Measurements from ENCODE around the gene UBE2D2.

The UBE2D2 gene

DNA sequence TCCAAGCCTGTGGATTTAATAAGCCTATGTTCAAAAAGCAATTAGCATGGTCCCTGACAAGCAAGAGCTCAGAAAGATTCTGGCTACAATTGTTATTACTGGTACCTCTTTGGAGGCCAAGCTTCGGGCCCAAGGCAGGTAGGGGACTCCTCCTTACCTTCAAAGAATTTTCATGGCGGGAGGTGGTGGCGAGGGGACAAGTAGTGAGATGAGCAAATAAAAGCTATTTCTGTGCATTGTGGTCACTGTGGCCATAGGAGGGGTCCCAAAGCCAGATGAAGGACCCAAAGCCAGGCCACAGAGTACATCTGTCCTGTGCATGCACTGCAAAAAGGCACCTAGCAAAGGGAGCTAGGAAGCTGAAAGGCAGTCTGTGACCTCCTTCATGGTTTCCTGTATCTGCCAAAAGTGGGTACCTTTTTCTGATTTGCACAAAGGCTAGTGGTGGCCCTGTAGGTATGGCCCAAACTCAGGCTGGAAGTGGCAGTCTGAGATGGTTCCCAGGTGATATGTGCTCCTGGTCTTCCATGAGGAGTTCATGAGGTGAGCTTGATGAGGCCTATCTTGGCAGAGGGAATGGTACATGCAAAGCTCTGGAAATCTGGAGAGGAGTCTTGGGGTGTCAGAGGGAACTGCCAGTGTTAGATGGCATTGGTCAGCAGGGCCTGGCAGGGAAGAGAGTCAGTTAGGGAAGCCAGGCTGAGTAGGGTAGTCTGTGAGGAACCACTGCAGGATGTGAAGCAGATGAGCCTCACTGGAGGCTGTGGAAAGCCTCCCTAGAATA, 83.7 kb downstream of the UBE2D2 start:
- Histone ChIP-seq H3K36me3 (replicated peaks in 1 of 2; ENCODE audit: control insufficient read depth in 2 of 2, insufficient read depth in 2 of 2, low read length in 2 of 2) (no peaks in the 10 kb centered on the region), H2AFZ (ENCODE audit: low read length) (no peak overlapping the region), H3K4me3 (ENCODE audit: low read length in 2 of 2) (no peak overlapping the region), H3K79me1 (ENCODE audit: low read depth, low read length) (peaks cover 3% of the 10 kb centered on the region), H3K9me3 (replicated peaks in 1 of 2; ENCODE audit: control insufficient read depth in 2 of 2, insufficient read depth in 1 of 2, low read depth in 1 of 2, low read length in 2 of 2) (no peaks in the 10 kb centered on the region), H3K4ac (ENCODE audit: low read length) (no peak overlapping the region), H2BK120ac (ENCODE audit: low read depth, low read length) (no peak overlapping the region), H3K4me2 (ENCODE audit: insufficient read depth, low read length, poor library complexity, severe bottlenecking) (no peak overlapping the region), H2BK15ac (ENCODE audit: low read length) (no peak overlapping the region), H2BK5ac (ENCODE audit: low read length) (no peak overlapping the region), H3K9ac (ENCODE audit: low read depth, low read length, poor library complexity) (no peak overlapping the region), H3K18ac (ENCODE audit: low read length) (no peak overlapping the region), H3K27ac (replicated peaks; ENCODE audit: low read length) (no peak overlapping the region), H2AK5ac (ENCODE audit: low read depth, low read length) (no peak overlapping the region), H3K14ac (ENCODE audit: low read length) (no peak overlapping the region), H4K8ac (ENCODE audit: low read depth, low read length) (no peak overlapping the region), H3K27me3 (ENCODE audit: control insufficient read depth in 3 of 3, insufficient read depth in 3 of 3, low read depth in 1 of 3, low read length in 3 of 3) (peaks cover 0 to 23% (median 0%) of the 10 kb centered on the region in 3 experiments), H2BK12ac (ENCODE audit: low read length) (no peak overlapping the region), H3K4me1 (ENCODE audit: control insufficient read depth in 2 of 2, insufficient read depth in 1 of 2, low read depth in 1 of 2, low read length in 2 of 2) (peaks cover 13 to 27% of the 10 kb centered on the region in 2 donors), H4K91ac (ENCODE audit: low read depth, low read length, poor library complexity) (no peak overlapping the region), H3K23ac (ENCODE audit: low read depth, low read length, poor library complexity) (no peak overlapping the region)
- no peak for DNase-seq (ENCODE audit: low spot score)
- no CpG with 5 or more reads among the region's 3 CpGs for WGBS, 2 donors (ENCODE audit: extremely low coverage in 2 of 2, insufficient read length in 2 of 2, insufficient replicate concordance in 1 of 2)

DNA sequence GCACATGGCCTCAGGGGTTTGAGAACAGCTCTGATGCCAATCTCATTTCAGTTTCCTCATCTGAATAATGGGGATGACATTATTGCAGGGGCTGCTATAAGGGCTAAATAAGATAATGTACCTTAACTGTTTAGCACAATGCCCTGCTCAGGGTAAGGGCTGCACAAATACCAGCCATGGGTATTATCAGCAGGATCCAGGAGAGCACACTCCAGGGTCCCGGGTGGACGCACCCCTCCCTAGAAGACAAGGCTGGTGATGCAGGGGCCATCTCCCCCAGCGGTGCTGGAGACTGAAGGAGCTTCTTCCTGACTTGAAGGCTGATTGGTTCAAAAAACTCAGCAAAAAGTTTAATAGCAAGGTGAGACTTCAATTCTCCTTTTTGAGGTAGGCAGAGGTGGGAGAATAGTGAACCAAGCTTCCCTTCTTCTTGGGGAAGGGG, 84.3 kb downstream of the UBE2D2 start:
- no CpG with 5 or more reads among the region's 3 CpGs for WGBS, 2 donors (ENCODE audit: extremely low coverage in 2 of 2, insufficient read length in 2 of 2, insufficient replicate concordance in 1 of 2)

DNA sequence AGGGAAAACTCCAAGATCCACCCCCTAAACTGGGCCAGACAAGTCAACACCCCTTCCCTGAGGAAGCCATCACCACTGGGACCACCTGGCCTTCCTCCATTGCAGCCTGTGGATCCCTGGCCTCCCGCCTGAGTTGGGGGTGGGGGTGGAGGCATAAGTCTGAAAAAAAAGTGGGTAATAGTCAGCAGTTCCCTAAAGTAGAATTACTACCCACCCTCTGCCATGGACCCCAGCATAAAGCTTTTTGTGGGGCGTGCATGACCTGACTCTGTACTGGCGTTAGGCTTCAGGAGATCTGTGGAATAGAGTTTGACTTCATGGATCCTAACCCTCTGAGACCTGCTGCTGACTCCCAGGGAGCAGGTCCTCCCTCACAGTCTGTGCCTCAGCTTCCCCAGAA, 85.0 kb downstream of the UBE2D2 start:
- Histone ChIP-seq H3K27me3 (ENCODE audit: control insufficient read depth in 3 of 3, insufficient read depth in 3 of 3, low read depth in 1 of 3, low read length in 3 of 3) (peaks cover 0 to 23% (median 0%) of the 10 kb centered on the region in 3 experiments), H3K4ac (ENCODE audit: low read length) (no peak overlapping the region), H2AFZ (ENCODE audit: low read length) (no peak overlapping the region), H3K36me3 (replicated peaks in 1 of 2; ENCODE audit: control insufficient read depth in 2 of 2, insufficient read depth in 2 of 2, low read length in 2 of 2) (no peaks in the 10 kb centered on the region), H3K18ac (ENCODE audit: low read length) (no peak overlapping the region), H3K14ac (ENCODE audit: low read length) (no peak overlapping the region), H2BK15ac (ENCODE audit: low read length) (no peak overlapping the region), H3K4me1 (ENCODE audit: control insufficient read depth in 2 of 2, insufficient read depth in 1 of 2, low read depth in 1 of 2, low read length in 2 of 2) (peaks cover 15 to 30% of the 10 kb centered on the region in 2 donors), H3K23ac (ENCODE audit: low read depth, low read length, poor library complexity) (no peak overlapping the region), H3K4me3 (ENCODE audit: low read length in 2 of 2) (no peak overlapping the region), H2AK5ac (ENCODE audit: low read depth, low read length) (no peak overlapping the region), H4K91ac (ENCODE audit: low read depth, low read length, poor library complexity) (no peak overlapping the region), H2BK120ac (ENCODE audit: low read depth, low read length) (no peak overlapping the region), H2BK12ac (ENCODE audit: low read length) (no peak overlapping the region), H4K8ac (ENCODE audit: low read depth, low read length) (no peak overlapping the region), H3K9ac (ENCODE audit: low read depth, low read length, poor library complexity) (no peak overlapping the region), H2BK5ac (ENCODE audit: low read length) (no peak overlapping the region), H3K79me1 (ENCODE audit: low read depth, low read length) (peaks cover 8% of the 10 kb centered on the region), H3K9me3 (replicated peaks in 1 of 2; ENCODE audit: control insufficient read depth in 2 of 2, insufficient read depth in 1 of 2, low read depth in 1 of 2, low read length in 2 of 2) (no peaks in the 10 kb centered on the region), H3K4me2 (ENCODE audit: insufficient read depth, low read length, poor library complexity, severe bottlenecking) (no peak overlapping the region), H3K27ac (replicated peaks; ENCODE audit: low read length) (no peak overlapping the region)
- no CpG with 5 or more reads among the region's 3 CpGs for WGBS, 2 donors (ENCODE audit: extremely low coverage in 2 of 2, insufficient read length in 2 of 2, insufficient replicate concordance in 1 of 2)
- no peak for DNase-seq (ENCODE audit: low spot score)

More for the DNA sequence above, 84.3 kb downstream of the UBE2D2 start:
- Histone ChIP-seq H3K9ac (ENCODE audit: low read depth, low read length, poor library complexity) (no peak overlapping the region), H2AFZ (ENCODE audit: low read length) (no peak overlapping the region), H4K8ac (ENCODE audit: low read depth, low read length) (no peak overlapping the region), H3K9me3 (replicated peaks in 1 of 2; ENCODE audit: control insufficient read depth in 2 of 2, insufficient read depth in 1 of 2, low read depth in 1 of 2, low read length in 2 of 2) (no peaks in the 10 kb centered on the region), H3K36me3 (replicated peaks in 1 of 2; ENCODE audit: control insufficient read depth in 2 of 2, insufficient read depth in 2 of 2, low read length in 2 of 2) (no peaks in the 10 kb centered on the region), H2BK15ac (ENCODE audit: low read length) (no peak overlapping the region), H2BK120ac (ENCODE audit: low read depth, low read length) (no peak overlapping the region), H3K27me3 (ENCODE audit: control insufficient read depth in 3 of 3, insufficient read depth in 3 of 3, low read depth in 1 of 3, low read length in 3 of 3) (peaks cover 0 to 23% (median 0%) of the 10 kb centered on the region in 3 experiments), H4K91ac (ENCODE audit: low read depth, low read length, poor library complexity) (no peak overlapping the region), H3K4me1 (ENCODE audit: control insufficient read depth in 2 of 2, insufficient read depth in 1 of 2, low read depth in 1 of 2, low read length in 2 of 2) (peaks cover 12 to 27% of the 10 kb centered on the region in 2 donors), H3K4me2 (ENCODE audit: insufficient read depth, low read length, poor library complexity, severe bottlenecking) (no peak overlapping the region), H3K79me1 (ENCODE audit: low read depth, low read length) (peaks cover 8% of the 10 kb centered on the region), H3K18ac (ENCODE audit: low read length) (no peak overlapping the region), H3K4me3 (ENCODE audit: low read length in 2 of 2) (no peak overlapping the region), H3K23ac (ENCODE audit: low read depth, low read length, poor library complexity) (no peak overlapping the region), H2BK12ac (ENCODE audit: low read length) (no peak overlapping the region), H3K4ac (ENCODE audit: low read length) (no peak overlapping the region), H2BK5ac (ENCODE audit: low read length) (no peak overlapping the region), H2AK5ac (ENCODE audit: low read depth, low read length) (no peak overlapping the region), H3K27ac (replicated peaks; ENCODE audit: low read length) (no peak overlapping the region), H3K14ac (ENCODE audit: low read length) (no peak overlapping the region)
- DNase-seq (ENCODE audit: low spot score), result no peak

DNA sequence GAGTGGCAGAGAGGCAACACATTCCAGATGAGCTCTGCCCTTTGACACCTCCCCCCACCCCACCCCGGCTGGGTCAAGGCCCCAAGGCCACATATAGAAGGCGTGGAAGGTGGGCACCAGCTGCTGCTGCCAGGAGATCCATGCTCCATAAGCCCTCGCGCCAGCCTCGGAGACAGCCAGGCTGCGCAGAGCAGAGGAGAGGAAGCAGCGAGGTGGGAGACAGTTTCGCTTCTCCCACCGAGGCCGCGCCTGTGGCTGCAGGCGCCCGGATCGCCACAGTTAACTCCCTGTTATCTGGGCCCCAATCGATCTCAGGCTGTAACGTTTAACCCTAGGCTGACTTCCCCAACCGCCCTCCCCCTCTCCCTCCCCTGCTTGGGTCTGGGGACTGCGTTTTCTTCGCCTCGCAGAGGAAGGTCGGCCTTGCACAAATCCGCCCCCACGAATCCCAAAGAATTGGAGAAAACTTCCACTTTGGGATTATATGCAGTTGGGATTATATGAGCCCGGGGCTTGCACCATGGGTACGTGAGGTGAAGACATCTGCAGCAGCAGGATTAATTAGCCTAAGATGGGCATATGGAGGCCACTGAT, 85.9 kb downstream of the UBE2D2 start:
- no CpG with 5 or more reads among the region's 25 CpGs for WGBS, 2 donors (ENCODE audit: extremely low coverage in 2 of 2, insufficient read length in 2 of 2, insufficient replicate concordance in 1 of 2)
- Histone ChIP-seq H3K4me1 (ENCODE audit: control insufficient read depth in 2 of 2, insufficient read depth in 1 of 2, low read depth in 1 of 2, low read length in 2 of 2) (peaks cover 20 to 37% of the 10 kb centered on the region in 2 donors), H3K27ac (replicated peaks; ENCODE audit: low read length) (no peak overlapping the region)

More for the DNA sequence above, 85.9 kb downstream of the UBE2D2 start:
- H4K8ac ChIP-seq (ENCODE audit: low read depth, low read length), result no peak overlapping the region
- peak overlapping the region; percentile 8 for H3K23ac ChIP-seq (ENCODE audit: low read depth, low read length, poor library complexity)
- H3K79me1 ChIP-seq (ENCODE audit: low read depth, low read length), result peaks cover 8% of the 10 kb centered on the region
- H3K9me3 ChIP-seq (replicated peaks in 1 of 2; ENCODE audit: control insufficient read depth in 2 of 2, insufficient read depth in 1 of 2, low read depth in 1 of 2, low read length in 2 of 2), result no peaks in the 10 kb centered on the region
- peak overlapping the region; percentile 75 for H3K4me2 ChIP-seq (ENCODE audit: insufficient read depth, low read length, poor library complexity, severe bottlenecking)
- H2BK15ac ChIP-seq (ENCODE audit: low read length), result peak overlapping the region; percentile 6
- H3K4me3 ChIP-seq (ENCODE audit: low read length in 2 of 2), result peak overlapping the region in 1 of 2 donors; percentile 88
- H3K4ac ChIP-seq (ENCODE audit: low read length), result no peak overlapping the region
- no peak overlapping the region for H4K91ac ChIP-seq (ENCODE audit: low read depth, low read length, poor library complexity)
- H3K9ac ChIP-seq (ENCODE audit: low read depth, low read length, poor library complexity), result no peak overlapping the region
- H3K18ac ChIP-seq (ENCODE audit: low read length), result peak overlapping the region; percentile 90
- H2BK12ac ChIP-seq (ENCODE audit: low read length), result no peak overlapping the region
- no peak overlapping the region for H3K14ac ChIP-seq (ENCODE audit: low read length)
- no peaks in the 10 kb centered on the region for H3K36me3 ChIP-seq (replicated peaks in 1 of 2; ENCODE audit: control insufficient read depth in 2 of 2, insufficient read depth in 2 of 2, low read length in 2 of 2)
- H2AK5ac ChIP-seq (ENCODE audit: low read depth, low read length), result peak overlapping the region; percentile 16
- H2AFZ ChIP-seq (ENCODE audit: low read length), result peak overlapping the region; percentile 20
- no peak overlapping the region for H2BK5ac ChIP-seq (ENCODE audit: low read length)
- DNase-seq (ENCODE audit: low spot score), result no peak
- H2BK120ac ChIP-seq (ENCODE audit: low read depth, low read length), result no peak overlapping the region
- H3K27me3 ChIP-seq (ENCODE audit: control insufficient read depth in 3 of 3, insufficient read depth in 3 of 3, low read depth in 1 of 3, low read length in 3 of 3), result peaks cover 0 to 23% (median 0%) of the 10 kb centered on the region in 3 experiments

Data from neuronal stem cell (in vitro differentiated cells).